Natural killer cell (primary cell): Measurements from ENCODE around the gene ARHGAP42. TPM values are rescaled to one million over a fixed set of nuclear protein-coding genes. Genes with fewer than 3 reads are reported as not detected.

Experiments
- ATAC-seq, 3 donors: fragments of 150-1000 bp in 2 of 3; fragments of 200-7000 bp in 1 of 3; cut with Tn5 transposase; 1 replicate in 1 of 3; 2 replicates in 2 of 3; pipeline ENCODE4 v1.10.0; 2021; ENCODE audit warnings: mild to moderate bottlenecking in 2 of 3, moderate library complexity in 2 of 3
- DNase-seq, 2 donors: peaks; one replicate each; pipeline versions ENCODE4 v3.0.0 to v3.0.0-alpha.2; 2013 to 2021; ENCODE audit warnings: mixed read lengths in 1 of 2
- H3K27ac ChIP-seq: one replicate; pipeline ENCODE4 v1.5.1; 2013; ENCODE audit warnings: mild to moderate bottlenecking, low read length
- H3K27me3 ChIP-seq: one replicate; pipeline ENCODE4 v1.6.1; 2013; ENCODE audit warnings: low read length; ENCODE audit not compliant: control insufficient read depth, insufficient read depth
- H3K36me3 ChIP-seq: one replicate; pipeline ENCODE4 v1.6.1; 2013; ENCODE audit warnings: low read length; ENCODE audit not compliant: control insufficient read depth, insufficient read depth
- H3K4me1 ChIP-seq: one replicate; pipeline ENCODE4 v1.6.1; 2013; ENCODE audit warnings: low read length; ENCODE audit not compliant: control insufficient read depth, insufficient read depth
- H3K4me3 ChIP-seq: one replicate; pipeline ENCODE4 v1.5.1; 2013; ENCODE audit warnings: low read length
- H3K9me3 ChIP-seq: one replicate; pipeline ENCODE4 v1.6.1; 2013; ENCODE audit warnings: low read length; ENCODE audit not compliant: control insufficient read depth, insufficient read depth
- H3K27ac Mint-ChIP-seq, 2 donors: one replicate each; pipeline ENCODE4 v1.8.0; 2022; ENCODE audit warnings: mild to moderate bottlenecking in 2 of 2, mixed read lengths in 2 of 2, moderate library complexity in 1 of 2
- H3K27me3 Mint-ChIP-seq, 2 donors: one replicate each; pipeline ENCODE4 v1.8.0; 2022; ENCODE audit warnings: low read depth in 2 of 2, mixed read lengths in 2 of 2
- H3K36me3 Mint-ChIP-seq: one replicate; pipeline ENCODE4 v1.8.0; 2022; ENCODE audit warnings: mixed read lengths
- H3K4me1 Mint-ChIP-seq, 2 donors: one replicate each; pipeline ENCODE4 v1.8.0; 2022; ENCODE audit warnings: mixed read lengths in 2 of 2
- H3K4me3 Mint-ChIP-seq: one replicate; pipeline ENCODE4 v1.8.0; 2022; ENCODE audit warnings: mild to moderate bottlenecking, moderate library complexity, mixed read lengths
- H3K9me3 Mint-ChIP-seq, 2 donors: one replicate each; pipeline ENCODE4 v1.8.0; 2022; ENCODE audit warnings: mixed read lengths in 2 of 2
- WGBS: methylation state at CpG from one replicate; pipeline ENCODE4 v1.1.7; 2013; ENCODE audit warnings: missing lambda C conversion rate; ENCODE audit not compliant: insufficient coverage; 5-methylcytosine and 5-hydroxymethylcytosine counted together
- intact Hi-C: fragments of 100-400 bp; cut with micrococcal nuclease; formaldehyde crosslinking; loops from one replicate; pipeline ENCODE4 v1.14.2; 2022
- total RNA-seq, 4 donors: library from RNA; stranded (reverse); fragments of 120-200 nt in 1 of 4; gene quantifications; one replicate each; pipeline versions ENCODE4 v1.2.3 to v1.2.4, GENCODE V29; 2013 to 2022
- TF ChIP-seq, protein P1 (sequence below): fragments of 200-600 bp; IDR thresholded peaks from one replicate; pipeline ENCODE4 v1.8.0; 2022; ENCODE audit warnings: antibody characterized with exemption

Gene ARHGAP42
- total RNA-seq, 3 donors from 2014 or later (not counting 1 experiment from before 2014, with no cell fraction given): 6.0 to 7.6 (median 6.4) TPM

DNA sequence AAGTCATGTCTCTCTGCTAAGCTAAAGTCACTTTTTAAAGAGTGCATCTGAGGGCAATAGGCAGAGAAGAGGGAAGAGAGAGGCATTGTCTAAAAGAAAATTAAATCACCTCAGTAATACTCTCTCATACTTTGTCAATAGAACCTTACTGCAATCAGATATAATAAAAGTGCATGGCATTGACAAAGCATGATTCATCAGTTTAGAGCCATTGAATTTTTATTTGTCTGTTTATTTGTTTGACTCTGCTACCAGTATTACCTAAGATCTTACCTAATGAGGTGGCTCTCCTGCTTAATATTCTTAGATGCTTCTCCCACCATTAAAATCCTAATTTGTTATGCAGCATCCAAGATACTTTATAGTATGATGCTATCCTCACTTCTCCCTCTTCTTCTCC lies 233.5 kb downstream of the ARHGAP42 start:
- TF ChIP-seq, protein P1, sequence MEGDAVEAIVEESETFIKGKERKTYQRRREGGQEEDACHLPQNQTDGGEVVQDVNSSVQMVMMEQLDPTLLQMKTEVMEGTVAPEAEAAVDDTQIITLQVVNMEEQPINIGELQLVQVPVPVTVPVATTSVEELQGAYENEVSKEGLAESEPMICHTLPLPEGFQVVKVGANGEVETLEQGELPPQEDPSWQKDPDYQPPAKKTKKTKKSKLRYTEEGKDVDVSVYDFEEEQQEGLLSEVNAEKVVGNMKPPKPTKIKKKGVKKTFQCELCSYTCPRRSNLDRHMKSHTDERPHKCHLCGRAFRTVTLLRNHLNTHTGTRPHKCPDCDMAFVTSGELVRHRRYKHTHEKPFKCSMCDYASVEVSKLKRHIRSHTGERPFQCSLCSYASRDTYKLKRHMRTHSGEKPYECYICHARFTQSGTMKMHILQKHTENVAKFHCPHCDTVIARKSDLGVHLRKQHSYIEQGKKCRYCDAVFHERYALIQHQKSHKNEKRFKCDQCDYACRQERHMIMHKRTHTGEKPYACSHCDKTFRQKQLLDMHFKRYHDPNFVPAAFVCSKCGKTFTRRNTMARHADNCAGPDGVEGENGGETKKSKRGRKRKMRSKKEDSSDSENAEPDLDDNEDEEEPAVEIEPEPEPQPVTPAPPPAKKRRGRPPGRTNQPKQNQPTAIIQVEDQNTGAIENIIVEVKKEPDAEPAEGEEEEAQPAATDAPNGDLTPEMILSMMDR: no peak
- no peaks in the 10 kb centered on the region for H3K27me3 Mint-ChIP-seq
- H3K27ac Mint-ChIP-seq: no peak overlapping the region
- Histone ChIP-seq H3K27me3 (no peaks in the 10 kb centered on the region), H3K4me3 (no peak overlapping the region), H3K36me3 (no peaks in the 10 kb centered on the region), H3K4me1 (no peaks in the 10 kb centered on the region), H3K27ac (no peak overlapping the region), H3K9me3 (no peaks in the 10 kb centered on the region)
- no peaks in the 10 kb centered on the region for H3K4me1 Mint-ChIP-seq
- no peaks in the 10 kb centered on the region for H3K9me3 Mint-ChIP-seq
- H3K4me3 Mint-ChIP-seq: no peak overlapping the region
- intact Hi-C loops: no loop called here
- no peaks in the 10 kb centered on the region for H3K36me3 Mint-ChIP-seq
- no peak for DNase-seq
- no peak for ATAC-seq

DNA sequence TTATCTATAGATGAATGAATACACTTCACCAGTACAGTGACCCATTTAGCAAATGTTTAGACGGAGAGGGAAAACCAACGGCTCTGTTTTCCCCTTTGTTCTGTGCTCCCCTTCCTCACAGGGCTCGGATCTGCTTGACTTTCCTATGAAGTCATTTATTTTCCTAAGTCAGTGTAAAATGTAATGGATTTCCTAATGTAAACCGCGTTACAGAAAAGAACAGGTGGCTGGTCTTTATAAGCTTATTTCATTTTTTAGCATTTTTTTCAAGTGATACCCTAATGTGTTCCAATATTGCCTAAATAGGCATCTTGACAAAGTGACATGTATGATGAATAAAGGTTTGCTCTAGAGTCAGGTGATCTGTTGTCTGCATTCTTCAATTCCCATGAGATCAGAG lies 235.0 kb downstream of the ARHGAP42 start:
- intact Hi-C loops: no loop called here

DNA sequence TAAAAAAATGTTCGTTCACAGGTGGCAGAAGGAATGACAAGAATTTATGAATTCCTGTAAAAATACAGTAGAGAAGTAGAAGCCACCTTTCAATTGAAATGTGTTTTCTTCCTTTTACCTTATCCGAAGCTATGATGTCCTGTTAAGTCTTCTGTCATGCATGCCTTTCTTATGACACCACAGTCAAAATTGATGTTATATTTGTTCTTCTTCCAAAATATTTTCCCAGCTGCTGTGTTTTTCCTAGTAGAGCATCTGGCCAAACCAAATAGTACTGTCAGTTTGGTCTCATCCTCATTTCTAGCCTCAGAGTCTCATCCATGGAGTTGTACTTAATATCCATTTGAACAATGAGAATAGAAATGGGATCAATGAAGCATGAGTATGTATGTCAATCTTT lies 236.5 kb downstream of the ARHGAP42 start:
- H3K27ac Mint-ChIP-seq: no peak overlapping the region
- no peak overlapping the region for H3K4me3 Mint-ChIP-seq
- H3K27ac ChIP-seq: no peak overlapping the region
- no peaks in the 10 kb centered on the region for H3K9me3 ChIP-seq
- intact Hi-C loops: no loop called here
- H3K36me3 ChIP-seq: no peaks in the 10 kb centered on the region
- no peaks in the 10 kb centered on the region for H3K4me1 Mint-ChIP-seq
- TF ChIP-seq, protein P1: no peak
- ATAC-seq (no peak), DNase-seq (no peak)
- no peaks in the 10 kb centered on the region for H3K9me3 Mint-ChIP-seq
- no peaks in the 10 kb centered on the region for H3K27me3 ChIP-seq
- no peaks in the 10 kb centered on the region for H3K36me3 Mint-ChIP-seq
- H3K4me3 ChIP-seq: no peak overlapping the region
- WGBS: 90% methylated on average over 2 of the region's 2 CpGs
- H3K27me3 Mint-ChIP-seq: no peaks in the 10 kb centered on the region
- H3K4me1 ChIP-seq: no peaks in the 10 kb centered on the region

More for the DNA sequence above, 235.0 kb downstream of the ARHGAP42 start:
- Mint-ChIP-seq H3K9me3 (no peaks in the 10 kb centered on the region), H3K27me3 (no peaks in the 10 kb centered on the region), H3K36me3 (no peaks in the 10 kb centered on the region), H3K4me1 (no peaks in the 10 kb centered on the region), H3K27ac (no peak overlapping the region), H3K4me3 (no peak overlapping the region)
- no peaks in the 10 kb centered on the region for H3K4me1 ChIP-seq
- ATAC-seq (no peak), DNase-seq (no peak)
- no peak overlapping the region for H3K4me3 ChIP-seq
- no peaks in the 10 kb centered on the region for H3K27me3 ChIP-seq
- H3K9me3 ChIP-seq: no peaks in the 10 kb centered on the region
- TF ChIP-seq, protein P1: no peak
- H3K36me3 ChIP-seq: no peaks in the 10 kb centered on the region
- H3K27ac ChIP-seq: no peak overlapping the region
- WGBS: 86% methylated on average over 2 of the region's 5 CpGs

DNA sequence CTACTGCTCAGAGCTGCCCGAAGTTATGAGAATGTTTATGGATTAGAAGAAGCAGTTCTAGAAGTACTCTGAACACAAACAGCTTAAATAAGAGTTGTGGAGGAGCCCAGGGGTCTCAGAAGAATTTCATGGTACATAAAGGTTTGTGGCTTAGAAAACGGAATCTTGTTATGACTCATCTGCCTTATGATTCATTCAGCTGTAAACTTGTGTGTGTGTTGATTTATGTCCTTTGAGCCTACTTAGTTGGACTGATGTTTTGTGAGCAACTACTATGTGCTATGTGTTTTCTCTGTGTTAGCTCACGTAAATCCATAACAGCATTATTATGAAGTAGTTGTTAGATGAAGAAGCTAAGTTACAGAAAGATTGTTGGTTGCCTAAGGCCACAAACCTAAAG lies 238.8 kb downstream of the ARHGAP42 start:
- ATAC-seq (no peak), DNase-seq (no peak)
- H3K9me3 Mint-ChIP-seq: no peaks in the 10 kb centered on the region
- no peak overlapping the region for H3K4me3 Mint-ChIP-seq
- no peaks in the 10 kb centered on the region for H3K36me3 Mint-ChIP-seq
- H3K27me3 ChIP-seq: no peaks in the 10 kb centered on the region
- intact Hi-C loops: no loop called here
- no peak overlapping the region for H3K27ac Mint-ChIP-seq
- no peak overlapping the region for H3K27ac ChIP-seq
- H3K9me3 ChIP-seq: no peaks in the 10 kb centered on the region
- no peaks in the 10 kb centered on the region for H3K4me1 Mint-ChIP-seq
- no peaks in the 10 kb centered on the region for H3K4me1 ChIP-seq
- TF ChIP-seq, protein P1: no peak
- WGBS: 82% methylated on average over 3 of the region's 3 CpGs
- no peak overlapping the region for H3K4me3 ChIP-seq
- no peaks in the 10 kb centered on the region for H3K36me3 ChIP-seq
- H3K27me3 Mint-ChIP-seq: no peaks in the 10 kb centered on the region
